Measurements from ENCODE around the gene PIH1D1.

The PIH1D1 gene

DNA sequence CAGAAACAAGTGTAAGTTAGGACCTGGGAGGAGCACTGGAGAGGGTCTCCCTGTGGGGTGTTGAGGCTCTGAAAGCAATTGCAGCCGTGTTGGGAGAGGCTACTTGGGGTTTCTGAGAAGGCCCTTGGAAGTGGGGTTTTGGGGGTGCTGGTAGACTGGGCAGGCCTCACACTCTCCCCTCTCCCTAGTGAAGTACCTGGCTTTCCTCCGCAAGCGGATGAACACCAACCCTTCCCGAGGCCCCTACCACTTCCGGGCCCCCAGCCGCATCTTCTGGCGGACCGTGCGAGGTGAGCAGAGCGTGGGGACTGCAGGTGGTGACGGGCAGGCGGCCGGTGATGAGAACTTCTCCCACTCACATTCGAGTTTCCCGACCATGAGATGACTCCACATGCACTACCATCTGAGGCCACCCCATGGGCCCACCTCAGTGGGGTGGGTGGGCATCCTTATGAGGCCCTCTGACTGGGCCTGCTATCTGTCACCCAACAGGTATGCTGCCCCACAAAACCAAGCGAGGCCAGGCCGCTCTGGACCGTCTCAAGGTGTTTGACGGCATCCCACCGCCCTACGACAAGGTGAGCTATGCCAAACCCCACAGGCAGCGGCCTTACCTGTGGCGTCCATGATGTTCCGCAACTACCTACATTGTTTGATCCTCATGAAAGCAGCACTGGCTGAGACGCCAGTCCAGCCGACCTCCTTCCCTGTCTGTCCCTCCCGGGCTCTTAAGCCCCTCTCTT, 38.8 kb upstream of the PIH1D1 start:
- peak overlapping the region; percentile 83 for H3K4me3 ChIP-seq (ENCODE audit: low read length, poor library complexity, severe bottlenecking)
- peaks cover 55% of the 10 kb centered on the region for H4K20me1 ChIP-seq (ENCODE audit: insufficient read depth, low read length, poor library complexity, severe bottlenecking)
- H3K27me3 ChIP-seq (ENCODE audit: insufficient read depth, low read length, poor library complexity, severe bottlenecking): peaks cover 9% of the 10 kb centered on the region
- peaks cover 43% of the 10 kb centered on the region for H3K36me3 ChIP-seq (ENCODE audit: insufficient read depth, low read length)
- peak overlapping the region; percentile 98 for H3K9ac ChIP-seq (ENCODE audit: low read depth, low read length, poor library complexity, severe bottlenecking)
- peaks cover 16% of the 10 kb centered on the region for H3F3A ChIP-seq (ENCODE audit: low read depth)
- peaks cover 59% of the 10 kb centered on the region for H3K79me2 ChIP-seq (ENCODE audit: insufficient read depth, low read length)
- H3K9me3 ChIP-seq (ENCODE audit: insufficient read depth, low read depth, low read length): no peaks in the 10 kb centered on the region
- H2AFZ ChIP-seq (ENCODE audit: low read length): no peak overlapping the region
- no peak for TF ChIP-seq EZH2phosphoT487 (IDR thresholded peaks at IDR 0.05; ENCODE audit: borderline replicate concordance)
- TF ChIP-seq, protein P1, sequence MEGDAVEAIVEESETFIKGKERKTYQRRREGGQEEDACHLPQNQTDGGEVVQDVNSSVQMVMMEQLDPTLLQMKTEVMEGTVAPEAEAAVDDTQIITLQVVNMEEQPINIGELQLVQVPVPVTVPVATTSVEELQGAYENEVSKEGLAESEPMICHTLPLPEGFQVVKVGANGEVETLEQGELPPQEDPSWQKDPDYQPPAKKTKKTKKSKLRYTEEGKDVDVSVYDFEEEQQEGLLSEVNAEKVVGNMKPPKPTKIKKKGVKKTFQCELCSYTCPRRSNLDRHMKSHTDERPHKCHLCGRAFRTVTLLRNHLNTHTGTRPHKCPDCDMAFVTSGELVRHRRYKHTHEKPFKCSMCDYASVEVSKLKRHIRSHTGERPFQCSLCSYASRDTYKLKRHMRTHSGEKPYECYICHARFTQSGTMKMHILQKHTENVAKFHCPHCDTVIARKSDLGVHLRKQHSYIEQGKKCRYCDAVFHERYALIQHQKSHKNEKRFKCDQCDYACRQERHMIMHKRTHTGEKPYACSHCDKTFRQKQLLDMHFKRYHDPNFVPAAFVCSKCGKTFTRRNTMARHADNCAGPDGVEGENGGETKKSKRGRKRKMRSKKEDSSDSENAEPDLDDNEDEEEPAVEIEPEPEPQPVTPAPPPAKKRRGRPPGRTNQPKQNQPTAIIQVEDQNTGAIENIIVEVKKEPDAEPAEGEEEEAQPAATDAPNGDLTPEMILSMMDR (conservative IDR thresholded peaks at IDR 0.05; ENCODE audit: low read length): no peak
- peaks cover 23% of the 10 kb centered on the region for H3K4me1 ChIP-seq (ENCODE audit: insufficient read depth, low read length, poor library complexity, severe bottlenecking)
- peak overlapping the region; percentile 95 for H3K4me2 ChIP-seq (ENCODE audit: low read depth, low read length, poor library complexity, severe bottlenecking)
- H3K9me2 ChIP-seq (replicated peaks; ENCODE audit: low read depth, low read length): no peaks in the 10 kb centered on the region

DNA sequence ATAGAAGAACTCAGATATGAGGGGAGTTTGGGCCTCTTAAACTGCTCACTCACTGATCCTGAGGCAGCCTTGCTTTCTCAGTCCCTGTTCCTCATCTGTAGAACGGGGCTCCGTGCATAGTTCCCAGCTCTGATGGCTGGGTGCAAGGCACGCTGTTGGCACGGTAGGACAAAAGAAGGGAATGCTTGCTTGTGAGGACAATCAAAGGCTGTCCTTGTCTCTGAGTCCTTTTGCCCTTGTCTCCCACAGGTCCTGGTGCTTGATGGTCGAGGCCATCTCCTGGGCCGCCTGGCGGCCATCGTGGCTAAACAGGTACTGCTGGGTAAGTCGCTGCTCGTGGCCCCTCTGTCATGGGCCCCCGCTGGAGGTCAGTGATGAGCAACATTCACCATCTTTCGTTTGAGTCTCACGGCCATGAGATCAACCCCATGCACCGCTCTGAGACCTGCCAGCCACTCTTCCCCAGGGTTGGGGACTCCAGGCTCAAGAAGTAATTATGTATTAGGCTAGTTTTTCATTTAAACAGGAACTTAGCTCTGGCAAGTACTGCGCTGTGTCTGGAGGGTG, 38.1 kb upstream of the PIH1D1 start:
- H3K27me3 ChIP-seq (ENCODE audit: insufficient read depth, low read length, poor library complexity, severe bottlenecking): peaks cover 9% of the 10 kb centered on the region
- H3K9me3 ChIP-seq (ENCODE audit: insufficient read depth, low read depth, low read length): no peaks in the 10 kb centered on the region
- no peak overlapping the region for H2AFZ ChIP-seq (ENCODE audit: low read length)
- peaks cover 55% of the 10 kb centered on the region for H4K20me1 ChIP-seq (ENCODE audit: insufficient read depth, low read length, poor library complexity, severe bottlenecking)
- no peaks in the 10 kb centered on the region for H3K9me2 ChIP-seq (replicated peaks; ENCODE audit: low read depth, low read length)
- peaks cover 54% of the 10 kb centered on the region for H3K79me2 ChIP-seq (ENCODE audit: insufficient read depth, low read length)
- peaks cover 43% of the 10 kb centered on the region for H3K36me3 ChIP-seq (ENCODE audit: insufficient read depth, low read length)
- peak overlapping the region; percentile 95 for H3K4me2 ChIP-seq (ENCODE audit: low read depth, low read length, poor library complexity, severe bottlenecking)
- H3K4me1 ChIP-seq (ENCODE audit: insufficient read depth, low read length, poor library complexity, severe bottlenecking): peaks cover 18% of the 10 kb centered on the region
- TF ChIP-seq, protein P1 (conservative IDR thresholded peaks at IDR 0.05; ENCODE audit: low read length): peak; percentile 48
- no peak for TF ChIP-seq EZH2phosphoT487 (IDR thresholded peaks at IDR 0.05; ENCODE audit: borderline replicate concordance)
- H3K4me3 ChIP-seq (ENCODE audit: low read length, poor library complexity, severe bottlenecking): peak overlapping the region; percentile 83
- peak overlapping the region; percentile 98 for H3K9ac ChIP-seq (ENCODE audit: low read depth, low read length, poor library complexity, severe bottlenecking)
- H3F3A ChIP-seq (ENCODE audit: low read depth): peaks cover 16% of the 10 kb centered on the region

DNA sequence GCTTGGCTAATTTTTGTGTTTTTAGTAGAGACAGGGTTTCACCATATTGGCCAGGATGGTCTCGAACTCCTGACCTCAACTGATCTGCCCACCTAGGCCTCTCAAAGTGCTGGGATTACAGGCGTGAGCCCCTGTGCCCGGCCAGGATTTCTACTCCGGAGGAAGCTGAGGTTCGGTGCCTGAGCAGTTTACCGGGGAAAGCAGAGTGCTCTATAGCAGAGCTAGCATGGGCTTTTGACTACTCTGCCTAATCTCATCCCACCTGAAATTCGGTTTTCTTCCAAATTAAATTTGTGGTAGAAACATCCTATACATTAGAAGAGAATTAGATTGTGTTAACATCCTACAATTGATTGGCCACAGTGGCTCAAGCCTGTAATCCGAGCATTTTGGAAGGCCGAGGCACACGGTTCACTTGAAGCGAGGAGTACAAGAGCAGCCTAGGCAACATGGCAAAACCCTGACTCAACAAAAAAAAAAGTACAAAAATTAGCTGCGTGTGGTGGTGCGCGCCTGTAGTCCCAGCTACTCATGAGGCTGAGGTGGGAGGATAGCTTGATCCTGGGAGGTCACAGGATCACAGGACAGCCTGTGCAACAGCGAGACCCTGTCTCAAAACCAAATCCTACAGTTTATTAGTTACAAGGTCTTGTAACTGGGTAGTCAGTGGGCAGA, 37.4 kb upstream of the PIH1D1 start:
- peak overlapping the region; percentile 83 for H3K4me3 ChIP-seq (ENCODE audit: low read length, poor library complexity, severe bottlenecking)
- peaks cover 9% of the 10 kb centered on the region for H3K27me3 ChIP-seq (ENCODE audit: insufficient read depth, low read length, poor library complexity, severe bottlenecking)
- H3K4me2 ChIP-seq (ENCODE audit: low read depth, low read length, poor library complexity, severe bottlenecking): peak overlapping the region; percentile 95
- peaks cover 43% of the 10 kb centered on the region for H3K36me3 ChIP-seq (ENCODE audit: insufficient read depth, low read length)
- H3K9me2 ChIP-seq (replicated peaks; ENCODE audit: low read depth, low read length): no peaks in the 10 kb centered on the region
- TF ChIP-seq EZH2phosphoT487 (IDR thresholded peaks at IDR 0.05; ENCODE audit: borderline replicate concordance): no peak
- TF ChIP-seq, protein P1 (conservative IDR thresholded peaks at IDR 0.05; ENCODE audit: low read length): no peak
- peaks cover 55% of the 10 kb centered on the region for H4K20me1 ChIP-seq (ENCODE audit: insufficient read depth, low read length, poor library complexity, severe bottlenecking)
- H3K9me3 ChIP-seq (ENCODE audit: insufficient read depth, low read depth, low read length): no peaks in the 10 kb centered on the region
- peaks cover 16% of the 10 kb centered on the region for H3F3A ChIP-seq (ENCODE audit: low read depth)
- H3K9ac ChIP-seq (ENCODE audit: low read depth, low read length, poor library complexity, severe bottlenecking): peak overlapping the region; percentile 98
- peaks cover 53% of the 10 kb centered on the region for H3K79me2 ChIP-seq (ENCODE audit: insufficient read depth, low read length)
- H2AFZ ChIP-seq (ENCODE audit: low read length): no peak overlapping the region
- H3K4me1 ChIP-seq (ENCODE audit: insufficient read depth, low read length, poor library complexity, severe bottlenecking): peaks cover 18% of the 10 kb centered on the region

Measured in Loucy (cell line).